GM21717 (cell line): ENCODE results near the gene RALGAPA1.

ENCODE experiments used
- ATAC-seq: cut with Tn5 transposase; IDR thresholded peaks from one replicate; pipeline ENCODE4 v1.9.1; 2021; ENCODE audit warnings: mild to moderate bottlenecking, moderate library complexity; ENCODE audit not compliant: unreplicated experiment

RALGAPA1 gene

GRCh38 chr14:35503646-35504045 lies 305.4 kb downstream of the RALGAPA1 start:
- no peak for ATAC-seq

GRCh38 chr14:35499180-35499579 lies 309.9 kb downstream of the RALGAPA1 start:
- no peak for ATAC-seq

GRCh38 chr14:35495278-35495677 lies 313.8 kb downstream of the RALGAPA1 start:
- ATAC-seq: no peak

- no peak for ATAC-seq
These were observed 316.5 kb downstream of the RALGAPA1 start for GRCh38 chr14:35492569-35493014.
